GM12892 (cell line): Measurements from ENCODE around the gene BCAS4.

Experiments
- POLR2A ChIP-seq: IDR thresholded peaks from 2 replicates; pipeline ENCODE4 v1.6.1; 2011; ENCODE audit warnings: low read depth, low read length, control low read depth
- TAF1 ChIP-seq: IDR thresholded peaks from 2 replicates; pipeline ENCODE4 v1.6.1; 2011; ENCODE audit warnings: low read depth, mild to moderate bottlenecking, control low read depth, low read length, borderline replicate concordance

DNA sequence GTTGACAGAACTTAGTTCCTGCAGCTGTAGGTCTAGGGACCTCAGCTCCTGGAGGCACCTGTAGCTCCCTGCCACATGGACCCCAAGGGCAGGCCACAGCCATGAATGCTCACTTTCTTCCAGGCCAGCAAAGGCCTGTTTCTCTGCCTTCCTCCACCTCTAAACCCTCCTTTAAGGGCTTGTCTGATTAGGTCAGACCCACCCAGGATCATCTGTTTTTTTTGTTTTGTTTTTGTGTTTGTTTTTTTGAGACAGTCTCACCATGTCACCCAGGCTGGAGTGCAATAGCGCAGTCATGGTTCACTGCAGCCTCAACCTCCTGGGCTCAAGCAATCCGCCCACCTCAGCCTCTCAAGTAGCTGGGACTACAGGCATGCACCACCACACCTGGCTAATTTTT, 11.5 kb upstream of the BCAS4 start:
- TF ChIP-seq TAF1 (no peak), POLR2A (no peak)
